HCT116 (cell line): ENCODE results near the gene P4HB. TPM values are rescaled to one million over a fixed set of nuclear protein-coding genes. Genes with fewer than 3 reads are reported as not detected.

Experiments used
- ATAC-seq: fragments of 200-7000 bp; cut with Tn5 transposase; 2 replicates; pipeline ENCODE4 v1.9.1; 2020; ENCODE audit warnings: mild to moderate bottlenecking, moderate library complexity
- BruUV-seq: library from RNA; stranded (reverse); fragments of 400-500 nt; replicated peaks from 2 replicates; lab custom pipeline; 2021; lab: Mats Ljungman, UMichigan
- CTCF ChIA-PET: fragments of 300-600 bp; sonication (Branson Sonifier 250); formaldehyde crosslinking; loops from one replicate; lab custom pipeline; 2021; ENCODE audit warnings: antibody characterized with exemption; lab: Charles Lee
- POLR2A ChIA-PET: fragments of 300-600, 350-600 bp; sonication (Branson Sonifier 250); formaldehyde crosslinking; loops from one replicate; lab custom pipeline; 2021; ENCODE audit warnings: antibody characterized with exemption; lab: Charles Lee
- RAD21 ChIA-PET, 2 experiments: fragments of 300-600 bp; sonication (Branson Sonifier 250); formaldehyde crosslinking; loops; one replicate each; lab custom pipeline; 2023; ENCODE audit warnings: low total read pairs in 2 of 2; ENCODE audit not compliant: uncharacterized antibody in 2 of 2, unreplicated experiment in 2 of 2, low non-redundant PET in 1 of 2; lab: Charles Lee
- DNase-seq: peaks from one replicate; pipeline ENCODE4 v3.0.0-alpha.2; 2010; ENCODE audit warnings: low read depth, low spot score
- H2AFZ ChIP-seq: fragments of 200-600 bp; shearing (Covaris generic), sonication (generic); 2 replicates; pipeline ENCODE4 v1.6.1; 2017; ENCODE audit warnings: low read depth, mixed run types, mixed read lengths, antibody characterized with exemption, low read length; ENCODE audit not compliant: poor library complexity, severe bottlenecking
- H3K27ac ChIP-seq: 2 replicates; pipeline ENCODE4 v1.5.1; 2012; ENCODE audit warnings: low read depth, low read length
- H3K27me3 ChIP-seq: fragments of 200-600 bp; sonication (generic); 2 replicates; pipeline ENCODE4 v1.6.1; 2016; ENCODE audit warnings: mixed run types, low read length, mixed read lengths; ENCODE audit not compliant: insufficient read depth
- H3K36me3 ChIP-seq, 2 experiments: fragments of 200-500 bp in 1 of 2; fragments of 200-600 bp in 1 of 2; sonication (Bioruptor generic) in 1 of 2; sonication (generic) in 1 of 2; 2 replicates each; pipeline versions ENCODE4 v1.5.1 to v1.6.1; 2014 to 2016; ENCODE audit warnings: low read length in 2 of 2, inconsistent platforms in 1 of 2, mixed read lengths in 1 of 2, mixed run types in 1 of 2; ENCODE audit not compliant: insufficient read depth in 2 of 2, control insufficient read depth in 1 of 2
- H3K4me1 ChIP-seq, 2 experiments: fragments of 200-600 bp in 1 of 2; sonication (generic) in 1 of 2; 2 replicates each; pipeline versions ENCODE4 v1.5.1 to v1.6.1; 2012 to 2017; ENCODE audit warnings: low read length in 2 of 2, inconsistent platforms in 1 of 2, mild to moderate bottlenecking in 1 of 2, mixed read lengths in 1 of 2, mixed run types in 1 of 2, moderate library complexity in 1 of 2; ENCODE audit not compliant: insufficient read depth in 2 of 2, control insufficient read depth in 1 of 2
- H3K4me2 ChIP-seq: fragments of 200-600 bp; sonication (generic); 2 replicates; pipeline ENCODE4 v1.6.1; 2017; ENCODE audit warnings: mixed run types, low read length, mixed read lengths
- H3K4me3 ChIP-seq, 2 experiments: fragments of 200-600 bp in 1 of 2; sonication (generic) in 1 of 2; replicated peaks in 1 of 2; 2 replicates each; pipeline ENCODE4 v1.5.1; 2011 to 2016; ENCODE audit warnings: low read length in 2 of 2, control low read depth in 1 of 2, low read depth in 1 of 2, mild to moderate bottlenecking in 1 of 2, mixed read lengths in 1 of 2, mixed run types in 1 of 2
- H3K79me2 ChIP-seq: fragments of 200-600 bp; sonication (generic); 2 replicates; pipeline ENCODE4 v1.6.1; 2017; ENCODE audit warnings: mild to moderate bottlenecking, mixed run types, low read length, moderate library complexity, mixed read lengths; ENCODE audit not compliant: insufficient read depth
- H3K9ac ChIP-seq: fragments of 200-600 bp; sonication (generic); 2 replicates; pipeline ENCODE4 v1.6.1; 2016; ENCODE audit warnings: low read length, mixed read lengths
- H3K9me2 ChIP-seq: fragments of 200-600 bp; sonication (generic), shearing (Covaris generic); 2 replicates; pipeline ENCODE4 v1.6.1; 2017; ENCODE audit warnings: mixed run types, mild to moderate bottlenecking, moderate library complexity; ENCODE audit not compliant: insufficient read depth
- H3K9me3 ChIP-seq, 2 experiments: fragments of 200-500 bp in 1 of 2; fragments of 200-600 bp in 1 of 2; sonication (Bioruptor generic) in 1 of 2; sonication (generic) in 1 of 2; 2 replicates each; pipeline ENCODE4 v1.6.1; 2014 to 2017; ENCODE audit warnings: low read length in 2 of 2, mixed read lengths in 2 of 2, inconsistent platforms in 1 of 2, low read depth in 1 of 2, mild to moderate bottlenecking in 1 of 2, mixed run types in 1 of 2, moderate library complexity in 1 of 2; ENCODE audit not compliant: control insufficient read depth in 1 of 2, insufficient read depth in 1 of 2
- H4K20me1 ChIP-seq: fragments of 200-600 bp; sonication (generic), shearing (Covaris generic); 2 replicates; pipeline ENCODE4 v1.6.1; 2017; ENCODE audit warnings: mixed run types, mild to moderate bottlenecking, moderate library complexity; ENCODE audit not compliant: insufficient read depth
- EGR1 ChIP-seq: IDR thresholded peaks from 2 replicates; pipeline ENCODE4 v1.6.1; 2012; ENCODE audit warnings: low read depth
- EZH2 ChIP-seq: fragments of 200-600 bp; sonication (generic); IDR thresholded peaks from 2 replicates; pipeline ENCODE4 v1.6.1; 2017; ENCODE audit warnings: antibody characterized with exemption, mixed run types
- EZH2phosphoT487 ChIP-seq: fragments of 200-600 bp; IDR thresholded peaks from 2 replicates; pipeline ENCODE4 v1.6.1; 2018; ENCODE audit warnings: antibody characterized with exemption, borderline replicate concordance
- JUND ChIP-seq: IDR thresholded peaks from 2 replicates; pipeline ENCODE4 v1.6.1; 2012
- POLR2A ChIP-seq: IDR thresholded peaks from 2 replicates; pipeline ENCODE4 v1.7.0; 2011; ENCODE audit warnings: borderline replicate concordance; ENCODE audit not compliant: insufficient read depth, insufficient read length; ENCODE audit errors: extremely low read depth
- SP1 ChIP-seq: IDR thresholded peaks from 2 replicates; pipeline ENCODE4 v1.6.1; 2012; ENCODE audit warnings: low read depth
- SRF ChIP-seq: IDR thresholded peaks from 2 replicates; pipeline ENCODE4 v1.6.1; 2012; ENCODE audit warnings: low read depth
- TCF7L2 ChIP-seq: IDR thresholded peaks from 2 replicates; pipeline ENCODE4 v1.7.0; 2011; ENCODE audit warnings: borderline replicate concordance, inconsistent platforms; ENCODE audit not compliant: insufficient read depth, insufficient read length; ENCODE audit errors: extremely low read depth
- intact Hi-C: fragments of 100-400 bp; cut with micrococcal nuclease; formaldehyde crosslinking; loops from 2 replicates; pipeline ENCODE4 v1.10.0; 2022
- total RNA-seq: library from RNA; stranded (reverse); gene quantifications from one replicate; pipeline ENCODE4 v1.2.1, GENCODE V29; 2021; ENCODE audit not compliant: unreplicated experiment

P4HB gene
- total RNA-seq, 1 experiment from 2014 or later = 1,043 TPM

GRCh38 chr17:81829858-81830257, 30.5 kb downstream of the P4HB start:
- Histone ChIP-seq H3K27me3 (no peaks in the 10 kb centered on the region), H3K9me2 (no peaks in the 10 kb centered on the region), H3K9me3 (no peaks in the 10 kb centered on the region), H4K20me1 (no peaks in the 10 kb centered on the region), H3K4me2 (no peak overlapping the region), H3K9ac (no peak overlapping the region), H3K27ac (no peak overlapping the region), H3K4me3 (no peak overlapping the region), H3K79me2 (peaks cover 15% of the 10 kb centered on the region), H3K4me1 (peaks cover 24 to 40% of the 10 kb centered on the region in 2 experiments), H2AFZ (no peak overlapping the region), H3K36me3 (0 out of 4 replicates have a peak, but pooled peaks cover 0 to 4% of the 10 kb centered on the region in 2 experiments)
- intact Hi-C loops = no loop called here
- no peak for DNase-seq
- ChIA-PET CTCF (no interaction called here), POLR2A (no interaction called here), RAD21 (no interaction called here)
- no TSS peak for BruUV-seq
- ATAC-seq = no peak
- no peak for TF ChIP-seq JUND
- TF ChIP-seq EZH2phosphoT487 = no peak
- no peak for TF ChIP-seq TCF7L2
- no peak for TF ChIP-seq SRF
- TF ChIP-seq EGR1 = no peak
- no peak for TF ChIP-seq POLR2A
- TF ChIP-seq EZH2 = no peak

- CTCF ChIA-PET = no interaction called here
- H3K79me2 ChIP-seq = peaks cover 5% of the 10 kb centered on the region
- no peaks in the 10 kb centered on the region for H3K27me3 ChIP-seq
- H3K4me3 ChIP-seq = no peak overlapping the region
- ATAC-seq = no peak
- no peak overlapping the region for H3K27ac ChIP-seq
- H3K9me2 ChIP-seq = no peaks in the 10 kb centered on the region
- no peak overlapping the region for H2AFZ ChIP-seq
- no peak overlapping the region for H3K4me2 ChIP-seq
- no peaks in the 10 kb centered on the region for H3K36me3 ChIP-seq
- intact Hi-C loops = no loop called here
- H3K9me3 ChIP-seq = no peaks in the 10 kb centered on the region
- DNase-seq = no peak
- no peaks in the 10 kb centered on the region for H4K20me1 ChIP-seq
- RAD21 ChIA-PET = interaction anchor here in 1 of 2 experiments (0.6 kb wide), 1 partner anchor 44 kb away, joined by 3 read pairs; no protein-coding TSS in a partner anchor
- POLR2A ChIA-PET = no interaction called here
- no peak overlapping the region for H3K9ac ChIP-seq
- no peak for TF ChIP-seq EZH2phosphoT487
- TF ChIP-seq TCF7L2 = no peak
- TF ChIP-seq SP1 = no peak
- no TSS peak for BruUV-seq
- H3K4me1 ChIP-seq = peaks cover 18 to 29% of the 10 kb centered on the region in 2 experiments
Measured at GRCh38 chr17:81828656-81829055, 31.7 kb downstream of the P4HB start.
